Effector memory CD4-positive, alpha-beta T cell (primary cell): ENCODE results near the gene SEC22C.
A peak's percentile ranks its signal among the peaks of the same experiment; 100 is the strongest.
"Not testable (repeated sequence)": the region's sequence is repeated elsewhere in the genome, so short reads cannot be mapped to it uniquely, and the experiment has no call there.

Source experiments
- DNase-seq, 3 donors: peaks; one replicate each; pipeline ENCODE4 v3.0.0-alpha.2; 2020
- H3K27ac ChIP-seq: 2 replicates; pipeline ENCODE4 v1.7.0; 2013; ENCODE audit warnings: mild to moderate bottlenecking, low read length, moderate library complexity; ENCODE audit not compliant: insufficient read depth, poor library complexity, severe bottlenecking
- H3K27me3 ChIP-seq: replicated peaks from 2 replicates; pipeline ENCODE4 v1.7.0; 2013; ENCODE audit warnings: mild to moderate bottlenecking, low read length; ENCODE audit not compliant: insufficient read depth, control insufficient read depth, poor library complexity, severe bottlenecking
- H3K36me3 ChIP-seq: 2 replicates; pipeline ENCODE4 v1.7.0; 2013; ENCODE audit warnings: mild to moderate bottlenecking, low read length, moderate library complexity; ENCODE audit not compliant: control insufficient read depth, insufficient read depth
- H3K4me1 ChIP-seq: 2 replicates; pipeline ENCODE4 v1.7.0; 2013; ENCODE audit warnings: low read length, mild to moderate bottlenecking; ENCODE audit not compliant: control insufficient read depth, insufficient read depth, poor library complexity, severe bottlenecking
- H3K4me3 ChIP-seq: 2 replicates; pipeline ENCODE4 v1.7.0; 2013; ENCODE audit warnings: low read length, low read depth, mild to moderate bottlenecking; ENCODE audit not compliant: insufficient read depth, poor library complexity, severe bottlenecking
- H3K9me3 ChIP-seq: 2 replicates; pipeline ENCODE4 v1.7.0; 2013; ENCODE audit warnings: mild to moderate bottlenecking, low read length, moderate library complexity; ENCODE audit not compliant: control insufficient read depth

Gene SEC22C

GRCh38 chr3:42582474-42583070 is 805 bp upstream of the SEC22C start:
- Histone ChIP-seq H3K4me1 (peaks cover 4% of the 10 kb centered on the region), H3K27me3 (no peaks in the 10 kb centered on the region), H3K27ac (peak overlapping the region; percentile 93), H3K4me3 (peak overlapping the region; percentile 80), H3K9me3 (no peaks in the 10 kb centered on the region), H3K36me3 (no peaks in the 10 kb centered on the region)
- no peak for DNase-seq

GRCh38 chr3:42581400-42581708 is 413 bp downstream of the SEC22C start:
- peaks cover 4% of the 10 kb centered on the region for H3K4me1 ChIP-seq
- DNase-seq: no peak
- no peaks in the 10 kb centered on the region for H3K9me3 ChIP-seq
- H3K4me3 ChIP-seq: peak overlapping the region; percentile 80
- H3K27ac ChIP-seq: peak overlapping the region; percentile 93
- H3K36me3 ChIP-seq: no peaks in the 10 kb centered on the region
- no peaks in the 10 kb centered on the region for H3K27me3 ChIP-seq

DNA sequence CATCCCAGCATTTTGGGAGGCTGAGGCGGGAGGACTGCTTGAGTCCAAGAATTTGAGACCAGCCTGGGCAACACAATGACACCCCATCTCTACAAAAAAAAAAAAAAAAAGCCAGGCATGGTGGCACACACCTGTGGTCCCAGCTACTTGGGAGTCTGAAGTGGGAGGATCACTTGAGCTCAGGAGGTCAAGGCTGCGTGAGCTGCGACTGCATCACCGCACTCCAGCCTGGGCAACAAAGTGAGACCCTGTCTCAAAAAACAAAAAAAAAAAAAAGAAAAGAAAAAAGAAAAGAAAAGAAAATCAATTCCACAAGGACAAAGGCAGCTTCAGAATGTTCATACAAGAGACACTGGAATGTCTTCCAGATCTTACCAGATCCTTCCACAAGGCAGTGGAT is 2.4 kb downstream of the SEC22C start:
- not testable (repeated sequence) for DNase-seq, H3K4me3 ChIP-seq, H3K9me3 ChIP-seq, H3K4me1 ChIP-seq, H3K27me3 ChIP-seq
- Histone ChIP-seq H3K36me3 (peaks cover 11% of the 10 kb centered on the region), H3K27ac (peak overlapping the region; percentile 93)

GRCh38 chr3:42578054-42578453 is 3.7 kb downstream of the SEC22C start:
- H3K4me3 ChIP-seq: no peak overlapping the region
- no peaks in the 10 kb centered on the region for H3K27me3 ChIP-seq
- H3K4me1 ChIP-seq: peaks cover 4% of the 10 kb centered on the region
- DNase-seq: no peak
- H3K36me3 ChIP-seq: peaks cover 22% of the 10 kb centered on the region
- peaks cover 7% of the 10 kb centered on the region for H3K9me3 ChIP-seq
- H3K27ac ChIP-seq: no peak overlapping the region

GRCh38 chr3:42575137-42575741 is 6.5 kb downstream of the SEC22C start:
- Histone ChIP-seq H3K4me1 (no peaks in the 10 kb centered on the region), H3K4me3 (no peak overlapping the region), H3K27ac (no peak overlapping the region), H3K9me3 (peaks cover 7% of the 10 kb centered on the region), H3K36me3 (peaks cover 27% of the 10 kb centered on the region), H3K27me3 (no peaks in the 10 kb centered on the region)
- DNase-seq: no peak

DNA sequence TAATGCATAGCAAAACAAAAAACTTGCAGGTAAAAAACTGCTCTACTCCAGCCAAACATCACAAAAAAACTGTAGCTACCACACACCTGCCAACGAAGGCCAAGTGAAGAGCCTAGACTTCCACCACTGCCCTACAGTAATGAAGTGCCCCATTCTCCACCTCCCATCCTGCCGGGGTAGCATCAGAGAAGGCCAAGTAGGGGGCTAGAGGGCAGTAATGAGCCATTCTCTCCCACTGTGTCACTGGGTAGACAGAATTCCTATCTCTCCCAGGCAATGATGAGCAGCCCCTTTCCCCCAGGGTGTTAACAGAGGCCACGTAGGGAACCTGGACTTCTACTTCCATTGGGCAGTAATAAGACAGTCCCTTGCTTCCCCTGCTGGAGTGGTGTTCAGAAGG is 9.5 kb downstream of the SEC22C start:
- Histone ChIP-seq H3K27me3 (no peaks in the 10 kb centered on the region), H3K4me3 (no peak overlapping the region), H3K36me3 (peaks cover 30% of the 10 kb centered on the region), H3K9me3 (peaks cover 7% of the 10 kb centered on the region), H3K27ac (no peak overlapping the region), H3K4me1 (no peaks in the 10 kb centered on the region)
- no peak for DNase-seq

GRCh38 chr3:42569593-42570142 is 12.1 kb downstream of the SEC22C start:
- DNase-seq: no peak
- no peak overlapping the region for H3K27ac ChIP-seq
- no peaks in the 10 kb centered on the region for H3K4me1 ChIP-seq
- H3K9me3 ChIP-seq: no peaks in the 10 kb centered on the region
- H3K36me3 ChIP-seq: peaks cover 38% of the 10 kb centered on the region
- no peak overlapping the region for H3K4me3 ChIP-seq
- no peaks in the 10 kb centered on the region for H3K27me3 ChIP-seq

GRCh38 chr3:42562047-42562907 is 19.5 kb downstream of the SEC22C start:
- no peak for DNase-seq
- no peaks in the 10 kb centered on the region for H3K9me3 ChIP-seq
- H3K4me3 ChIP-seq: no peak overlapping the region
- peaks cover 6% of the 10 kb centered on the region for H3K4me1 ChIP-seq
- H3K27ac ChIP-seq: no peak overlapping the region
- H3K36me3 ChIP-seq: peaks cover 64% of the 10 kb centered on the region
- H3K27me3 ChIP-seq: no peaks in the 10 kb centered on the region

DNA sequence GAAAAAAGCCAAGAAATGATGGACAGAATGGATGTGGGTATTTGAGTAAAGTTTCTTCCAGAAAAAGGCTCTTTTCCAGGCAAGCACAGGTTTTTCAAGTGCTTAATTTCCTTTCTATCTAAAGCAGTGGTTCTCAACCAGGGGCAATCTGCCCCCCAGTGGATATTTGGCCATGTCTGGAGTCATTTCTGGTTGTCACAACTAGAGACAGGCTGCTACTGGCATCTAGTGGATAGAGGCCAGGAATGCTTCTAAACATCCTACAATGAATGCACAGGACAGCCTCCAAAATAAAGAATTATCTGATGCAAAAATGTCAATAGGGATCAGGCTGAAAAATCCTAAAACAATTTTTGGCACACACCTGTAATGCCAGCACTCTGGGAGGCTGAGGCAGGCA is 23.9 kb downstream of the SEC22C start:
- H3K36me3 ChIP-seq: peaks cover 42% of the 10 kb centered on the region
- H3K4me3 ChIP-seq: no peak overlapping the region
- no peaks in the 10 kb centered on the region for H3K9me3 ChIP-seq
- H3K4me1 ChIP-seq: peaks cover 30% of the 10 kb centered on the region
- H3K27ac ChIP-seq: no peak overlapping the region
- DNase-seq: no peak
- H3K27me3 ChIP-seq: no peaks in the 10 kb centered on the region

GRCh38 chr3:42556817-42557216 is 24.9 kb downstream of the SEC22C start:
- H3K36me3 ChIP-seq: peaks cover 36% of the 10 kb centered on the region
- H3K27ac ChIP-seq: peak overlapping the region; percentile 74
- H3K9me3 ChIP-seq, H3K27me3 ChIP-seq, DNase-seq, H3K4me3 ChIP-seq: not testable (repeated sequence)
- peaks cover 30% of the 10 kb centered on the region for H3K4me1 ChIP-seq
